NCI-H526 treated with DMSO at 0.1 percent for 48 hours (cell line): ENCODE data around the gene EXD2.
"Not testable (repeated sequence)": the region's sequence is repeated elsewhere in the genome, so short reads cannot be mapped to it uniquely, and the experiment has no call there.

Source experiments
- DNase-seq: peaks from one replicate; lab custom pipeline; 2025; lab: John Stamatoyannopoulos, UW

Gene EXD2

DNA sequence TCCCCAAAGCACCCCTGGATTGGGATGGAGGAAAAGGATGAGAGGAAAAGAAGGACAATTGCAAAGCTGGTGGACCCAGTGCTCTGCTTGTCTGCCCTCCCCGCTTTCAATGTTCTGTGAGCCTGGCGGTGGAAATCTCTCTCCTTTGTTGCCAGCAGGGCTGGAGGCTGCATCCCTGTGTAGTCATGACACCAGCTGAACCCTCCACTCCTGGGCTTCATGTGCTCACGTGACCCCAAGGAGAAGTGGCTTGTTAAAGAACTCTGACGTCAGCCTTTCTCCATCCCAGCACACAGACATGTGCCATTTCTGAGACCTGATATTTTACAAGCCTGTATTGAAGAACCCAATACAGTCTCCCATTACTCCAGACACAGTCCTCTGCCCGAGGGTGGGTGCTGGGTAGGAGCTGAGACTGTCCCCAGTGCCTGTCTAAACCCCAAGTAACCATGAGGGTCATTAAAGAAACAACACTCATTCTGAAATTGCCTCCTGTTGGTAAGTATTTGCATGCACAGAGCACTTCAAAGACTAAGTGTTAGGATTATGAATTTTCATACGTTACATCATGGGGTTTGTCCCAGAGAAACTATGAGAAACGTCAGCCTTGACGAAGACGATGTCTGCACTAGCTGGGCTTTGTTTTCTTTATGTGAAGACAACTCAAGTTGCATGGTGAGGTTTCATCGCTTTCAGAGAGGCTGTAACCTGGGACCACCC lies 90.3 kb downstream of the EXD2 start:
- DNase-seq, result no peak

GRCh38 chr14:69282448-69282847 lies 91.2 kb downstream of the EXD2 start:
- no peak for DNase-seq

- DNase-seq, result no peak
Observed at GRCh38 chr14:69284170-69284569, 92.9 kb downstream of the EXD2 start.

DNA sequence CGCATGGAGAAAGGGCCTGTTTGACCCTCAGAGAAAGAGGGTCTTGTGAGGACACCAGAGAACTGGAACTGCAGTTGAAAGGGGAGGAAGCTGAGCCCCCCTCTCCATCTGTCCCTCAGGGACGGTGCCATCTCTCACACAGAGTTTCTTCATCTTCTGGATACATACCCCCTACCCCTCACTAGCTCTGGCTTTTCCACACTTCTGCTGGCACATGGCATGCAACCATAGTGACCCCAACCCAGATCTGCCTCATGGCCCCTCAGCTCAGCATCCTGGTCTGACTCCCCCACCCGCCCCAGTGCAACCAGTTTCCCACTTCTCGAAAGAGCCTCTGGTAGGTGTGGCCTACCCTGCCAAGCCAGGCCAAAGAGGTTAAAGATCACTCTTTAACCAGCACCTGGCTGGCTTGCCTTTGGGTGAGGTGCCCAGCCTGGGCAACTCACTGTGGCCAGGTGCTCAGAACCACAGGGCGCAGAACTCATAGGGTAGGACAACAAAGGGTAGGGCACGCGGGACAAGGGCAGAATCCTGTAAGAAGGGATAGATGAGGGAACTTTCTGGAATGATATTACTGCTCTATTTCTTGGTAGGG lies 94.5 kb downstream of the EXD2 start:
- no peak for DNase-seq

- DNase-seq, result no peak
Observed at GRCh38 chr14:69287098-69288010, 96.1 kb downstream of the EXD2 start.

GRCh38 chr14:69288011-69288771 lies 96.9 kb downstream of the EXD2 start:
- DNase-seq, result no peak

- DNase-seq, result no peak
Observed at GRCh38 chr14:69288956-69289705, 97.8 kb downstream of the EXD2 start.

DNA sequence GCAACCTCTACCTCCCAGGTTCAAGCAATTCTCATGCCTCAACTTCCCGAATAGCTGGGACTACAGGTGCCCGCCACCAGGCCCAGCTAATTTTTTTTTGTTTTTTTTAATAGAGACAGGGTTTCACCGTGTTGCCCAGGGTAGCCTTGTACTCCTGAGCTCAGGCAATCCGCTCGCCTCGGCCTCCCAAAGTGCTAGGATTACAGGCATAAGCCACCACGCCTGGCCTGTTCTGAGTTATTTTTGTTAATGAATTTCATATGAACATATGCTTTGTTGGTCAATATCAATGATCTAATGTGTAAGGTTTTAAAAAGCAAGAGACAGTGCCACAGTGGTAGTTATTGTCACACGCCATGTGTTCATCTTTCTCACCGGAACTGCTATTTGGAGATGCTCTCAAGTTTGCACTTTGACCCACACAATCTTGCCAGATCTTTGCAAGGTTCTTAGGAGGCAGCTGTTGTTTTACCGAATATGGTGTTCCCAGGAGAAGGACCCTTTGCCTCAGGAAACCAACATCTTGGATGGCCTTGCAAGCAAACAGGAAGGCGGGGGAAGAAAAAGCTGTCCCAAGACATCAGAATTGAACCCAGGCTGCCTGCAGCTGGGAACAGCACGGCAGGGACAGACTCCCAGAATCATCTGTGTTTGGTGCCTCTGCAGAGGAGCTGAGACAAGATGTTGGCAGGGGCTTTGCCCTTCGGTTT lies 98.7 kb downstream of the EXD2 start:
- DNase-seq, result no peak

GRCh38 chr14:69290881-69291280 lies 99.6 kb downstream of the EXD2 start:
- DNase-seq, result not testable (repeated sequence)

DNA sequence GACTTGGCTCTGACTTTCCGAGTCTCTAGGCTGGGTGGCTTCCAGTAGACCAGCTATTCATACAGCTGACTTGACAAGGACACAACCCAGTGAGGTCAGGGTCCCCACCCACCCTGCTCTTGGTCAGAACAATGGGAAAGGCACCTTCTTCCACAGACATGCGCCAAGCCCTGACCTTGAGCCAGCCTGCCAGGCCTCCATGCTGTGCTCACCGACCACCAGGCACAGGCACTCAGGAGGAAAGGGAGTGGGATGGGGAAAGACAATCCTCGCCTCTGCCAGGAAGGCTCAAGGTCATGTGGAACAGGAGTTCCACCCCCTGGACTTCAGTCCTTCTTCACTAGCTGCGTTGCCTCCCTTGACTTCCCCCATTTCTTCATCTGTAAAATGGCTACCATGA lies 100.1 kb downstream of the EXD2 start:
- DNase-seq, result no peak

- no peak for DNase-seq
Observed at GRCh38 chr14:69291891-69292561, 100.7 kb downstream of the EXD2 start.
